ENCODE data around the gene PLEKHG2.

GRCh38 chr19:39436350-39436716 lies 23.9 kb downstream of the PLEKHG2 start:
- TF ChIP-seq CTCF (conservative IDR thresholded peaks at IDR 0.05; ENCODE audit: low read length): no peak
- no peak for TF ChIP-seq EZH2phosphoT487 (IDR thresholded peaks at IDR 0.05; ENCODE audit: borderline replicate concordance)

All from Loucy (cell line).